CMK (cell line): ENCODE data around the gene SEPTIN5.

Source experiments
- DNase-seq: peaks from one replicate; pipeline ENCODE4 v3.0.0-alpha.2; 2010; ENCODE audit warnings: low read depth

SEPTIN5 gene

DNA sequence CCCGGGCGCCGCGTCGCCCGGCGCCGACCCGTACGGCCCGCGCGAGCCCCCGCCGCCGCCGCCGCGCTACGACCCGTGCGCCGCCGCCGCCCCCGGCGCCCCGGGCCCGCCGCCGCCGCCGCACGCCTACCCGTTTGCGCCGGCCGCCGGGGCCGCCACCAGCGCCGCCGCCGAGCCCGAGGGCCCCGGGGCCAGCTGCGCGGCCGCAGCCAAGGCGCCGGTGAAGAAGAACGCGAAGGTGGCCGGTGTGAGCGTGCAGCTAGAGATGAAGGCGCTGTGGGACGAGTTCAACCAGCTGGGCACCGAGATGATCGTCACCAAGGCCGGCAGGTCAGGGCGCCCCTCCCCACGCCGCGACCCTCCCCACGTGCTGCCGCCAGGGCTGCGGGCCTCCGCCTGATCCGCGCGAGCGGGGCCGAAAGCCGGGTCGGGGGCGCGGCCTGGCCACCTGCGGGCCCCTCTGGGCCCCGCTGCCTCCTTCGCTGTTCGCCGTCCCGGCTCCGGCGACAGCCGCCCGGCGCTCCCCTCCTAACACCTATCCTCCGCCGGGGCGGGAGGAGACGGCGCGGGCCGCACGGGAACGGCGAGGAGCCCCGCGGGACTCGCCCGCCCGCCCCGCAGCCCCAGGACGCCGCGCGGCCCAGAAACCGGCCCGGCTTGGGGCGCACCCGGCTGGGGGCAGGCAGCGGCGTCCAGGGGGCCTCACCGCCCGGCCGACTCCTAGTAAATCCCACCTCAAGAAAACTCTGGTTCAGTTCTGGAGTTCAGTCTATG lies 46.8 kb downstream of the SEPTIN5 start:
- DNase-seq = no peak

GRCh38 chr22:19761725-19762567 lies 47.6 kb downstream of the SEPTIN5 start:
- DNase-seq = no peak

GRCh38 chr22:19762568-19763457 lies 48.5 kb downstream of the SEPTIN5 start:
- DNase-seq = no peak

DNA sequence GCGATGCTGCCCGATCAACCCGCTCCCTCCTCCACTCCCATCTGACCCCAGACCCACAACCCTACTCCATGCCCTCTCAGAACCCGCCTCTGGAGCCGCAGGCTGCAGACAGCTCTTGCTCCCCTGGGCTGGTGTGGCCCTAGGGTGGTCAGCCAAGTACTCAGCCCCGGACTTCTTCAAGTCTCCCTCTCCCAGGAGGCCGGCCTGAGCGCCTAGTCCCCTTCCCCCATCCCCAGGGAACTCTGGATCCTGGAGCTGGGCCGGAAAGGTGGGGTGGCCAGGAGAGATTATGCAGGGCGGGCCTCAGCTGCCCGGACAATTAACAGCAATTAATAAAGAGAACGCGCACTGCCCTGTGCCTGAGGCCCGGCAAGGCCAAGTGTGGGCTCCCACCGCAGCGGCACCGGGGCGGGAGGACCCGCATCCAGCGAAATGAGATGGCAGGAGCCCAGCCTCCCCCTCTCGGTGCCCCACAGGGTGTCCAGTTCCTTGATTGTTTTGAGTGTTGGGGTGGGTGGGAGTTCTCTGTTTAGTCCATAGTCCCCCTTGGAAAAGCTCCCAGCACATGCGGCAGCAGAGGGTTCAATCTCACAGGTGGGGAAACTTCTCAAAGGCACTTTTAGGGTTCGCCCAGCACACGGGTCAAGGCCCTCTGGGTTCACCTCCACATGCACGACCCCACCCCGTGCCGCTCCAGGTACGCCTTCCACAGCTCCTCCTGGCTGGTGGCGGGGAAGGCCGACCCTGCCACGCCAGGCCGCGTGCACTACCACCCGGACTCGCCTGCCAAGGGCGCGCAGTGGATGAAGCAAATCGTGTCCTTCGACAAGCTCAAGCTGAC lies 49.4 kb downstream of the SEPTIN5 start:
- no peak for DNase-seq

- no peak for DNase-seq
Observed at GRCh38 chr22:19764299-19764593, 49.9 kb downstream of the SEPTIN5 start.

GRCh38 chr22:19764636-19765476 lies 50.6 kb downstream of the SEPTIN5 start:
- DNase-seq = no peak

DNA sequence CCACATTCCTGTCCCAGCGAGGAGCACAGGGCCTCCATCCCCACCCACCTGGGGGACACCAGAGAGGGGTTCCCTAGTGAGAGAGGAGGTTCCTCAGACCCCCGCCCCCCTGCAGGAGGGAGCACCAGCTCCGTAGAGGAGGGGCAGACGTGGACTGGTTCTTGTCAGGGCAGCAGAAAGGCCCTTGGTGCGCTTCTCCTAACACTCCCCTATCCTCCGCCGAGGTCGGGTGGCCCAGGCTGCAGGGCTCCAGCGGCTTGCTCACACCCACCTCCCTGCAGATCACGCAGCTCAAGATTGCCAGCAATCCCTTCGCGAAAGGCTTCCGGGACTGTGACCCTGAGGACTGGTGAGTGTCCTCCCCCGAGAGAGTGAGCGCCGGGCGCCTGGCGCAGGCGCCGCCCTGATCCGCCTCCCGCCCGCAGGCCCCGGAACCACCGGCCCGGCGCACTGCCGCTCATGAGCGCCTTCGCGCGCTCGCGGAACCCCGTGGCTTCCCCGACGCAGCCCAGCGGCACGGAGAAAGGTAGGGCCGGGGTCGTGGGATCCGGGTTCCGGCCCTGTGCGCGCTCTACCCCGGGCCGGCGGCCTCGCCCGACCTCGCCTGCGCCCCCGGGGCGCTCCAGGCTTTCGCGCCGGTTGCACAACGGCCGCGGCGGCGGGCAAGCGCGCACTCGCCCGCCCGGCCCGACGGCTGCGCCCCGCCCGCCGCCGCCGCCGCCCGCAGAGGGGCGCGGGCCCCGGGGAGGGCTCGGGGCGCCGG lies 51.4 kb downstream of the SEPTIN5 start:
- no peak for DNase-seq

DNA sequence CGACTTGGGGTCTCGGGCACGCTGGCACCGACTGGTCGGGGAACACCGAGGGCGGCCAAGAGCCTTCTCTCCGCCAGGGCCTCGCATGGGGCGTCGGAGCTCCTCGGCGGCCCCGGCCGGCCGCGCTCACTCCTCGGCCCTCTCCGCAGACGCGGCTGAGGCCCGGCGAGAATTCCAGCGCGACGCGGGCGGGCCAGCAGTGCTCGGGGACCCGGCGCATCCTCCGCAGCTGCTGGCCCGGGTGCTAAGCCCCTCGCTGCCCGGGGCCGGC lies 51.9 kb downstream of the SEPTIN5 start:
- DNase-seq = no peak

- no peak for DNase-seq
Observed at GRCh38 chr22:19766511-19767426, 52.5 kb downstream of the SEPTIN5 start.

DNA sequence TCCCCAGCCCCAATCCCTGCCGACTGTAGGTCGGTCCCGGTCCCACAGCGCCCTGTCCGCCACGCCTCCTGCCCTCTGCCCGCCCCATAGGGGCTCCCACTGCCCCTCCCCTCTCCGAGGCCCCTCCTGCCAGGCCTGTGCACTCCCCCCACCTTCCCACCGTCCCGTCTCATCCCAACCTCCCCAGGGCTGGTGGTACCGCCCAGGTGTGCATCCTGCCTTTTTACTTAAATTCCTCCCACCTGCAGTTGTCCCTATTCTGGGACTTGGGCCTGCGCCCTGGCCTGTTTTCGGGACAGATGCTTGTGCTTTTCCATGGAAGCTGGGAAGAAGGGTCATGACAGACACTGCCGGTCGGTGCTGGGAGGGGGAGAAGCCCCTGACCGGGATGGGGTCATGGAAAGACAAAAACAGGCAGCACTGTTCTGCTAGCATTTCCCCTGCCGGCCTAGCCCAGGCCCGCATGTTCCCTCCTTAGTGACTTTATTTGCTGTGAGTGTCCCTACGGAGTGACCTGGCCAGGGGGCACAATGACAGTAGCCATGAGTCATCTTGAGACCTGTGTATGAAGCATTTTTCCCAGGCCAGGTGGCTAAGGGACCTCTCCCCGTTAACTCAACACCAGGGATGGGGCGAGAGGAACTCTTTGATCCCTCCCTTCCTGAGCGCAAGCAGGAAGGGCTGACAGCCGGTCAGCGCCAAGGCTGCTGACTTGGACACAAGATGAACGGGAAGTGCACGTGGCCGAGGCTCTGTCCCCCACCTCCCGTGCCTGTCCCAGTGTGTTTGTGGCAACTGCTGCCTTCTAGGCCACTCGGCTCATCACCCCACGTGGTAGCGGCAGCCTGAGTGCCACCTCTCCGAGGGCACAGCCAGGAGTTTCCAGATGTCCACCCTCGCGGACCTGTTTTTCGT lies 53.4 kb downstream of the SEPTIN5 start:
- DNase-seq = no peak

- DNase-seq = no peak
Observed at GRCh38 chr22:19769393-19769715, 55.1 kb downstream of the SEPTIN5 start.

DNA sequence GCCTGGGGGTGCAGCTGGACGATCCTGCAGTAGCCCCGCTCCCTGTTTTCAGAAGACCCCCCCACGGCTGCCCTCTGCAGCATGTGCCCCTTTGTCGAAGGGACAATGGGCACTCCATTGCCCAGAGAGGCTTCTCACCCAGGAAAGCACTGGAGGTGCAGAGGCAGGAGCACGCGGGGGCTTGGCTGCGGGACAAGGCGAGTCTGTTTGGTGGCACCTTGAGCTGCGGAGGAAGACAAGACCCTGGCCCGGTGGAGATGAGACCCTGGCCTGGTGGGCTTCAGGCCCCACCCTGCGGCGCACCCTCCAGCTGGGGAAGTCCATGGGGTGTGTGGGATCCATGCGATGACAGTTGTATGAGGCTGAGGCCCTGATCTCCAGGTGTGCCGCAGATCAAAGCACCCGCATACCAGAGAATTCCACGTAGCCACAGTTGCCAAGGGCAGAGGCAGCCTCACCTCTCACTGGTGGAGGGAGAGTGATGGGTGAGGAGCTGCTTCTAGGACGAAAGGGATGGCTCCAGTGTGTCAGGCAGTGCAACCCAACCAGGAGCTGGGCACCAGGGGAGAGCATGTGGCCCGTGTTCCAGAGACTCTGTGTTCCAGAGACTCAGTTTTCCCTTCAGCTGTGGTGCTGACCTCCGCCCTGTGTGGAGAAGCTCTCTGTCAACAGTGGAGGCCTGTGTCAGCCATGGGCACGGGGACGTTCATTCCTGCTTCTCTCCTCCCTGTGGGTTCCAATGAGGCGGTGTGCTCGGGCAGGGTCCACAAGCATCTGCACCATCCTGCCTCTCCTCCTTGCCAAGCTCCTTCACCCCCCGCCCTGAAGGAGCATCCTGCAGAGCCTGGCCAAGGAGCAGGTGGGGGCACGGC lies 56.3 kb downstream of the SEPTIN5 start:
- DNase-seq = no peak

DNA sequence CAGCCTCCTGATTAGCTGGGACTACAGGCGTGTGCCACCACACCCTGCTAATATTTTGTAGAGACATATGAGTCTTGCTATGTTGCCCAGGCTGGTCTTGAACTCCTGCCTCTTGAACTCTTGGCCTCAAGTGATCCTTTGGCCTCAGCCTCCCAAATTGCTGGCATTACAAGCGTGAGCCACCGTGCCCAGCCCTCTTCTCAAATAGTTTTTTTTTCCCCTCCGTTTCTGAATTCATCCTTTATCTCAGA lies 58.0 kb downstream of the SEPTIN5 start:
- no peak for DNase-seq
